ENCODE data around the gene POLD1. TPM values are rescaled to one million over a fixed set of nuclear protein-coding genes. Genes with fewer than 3 reads are reported as not detected.
"Not testable (repeated sequence)": the region's sequence is repeated elsewhere in the genome, so short reads cannot be mapped to it uniquely, and the experiment has no call there.

Gene POLD1
- polyA plus RNA-seq, 1 experiment: 5.1 TPM

GRCh38 chr19:50387176-50387867, 3.2 kb downstream of the POLD1 start:
- ChIA-PET POLR2A (interaction anchor here (0.6 kb wide), 1 partner anchor 337 kb away, joined by 3 read pairs; no protein-coding TSS in a partner anchor), CTCF (interaction anchor here (1.2 to 1.7 kb wide), 2 partner anchors 18 to 30 kb away, joined by 4 read pairs; no protein-coding TSS in a partner anchor)
- Histone ChIP-seq H3K27me3 (ENCODE audit: control insufficient read depth, insufficient read depth, low read length) (no peaks in the 10 kb centered on the region), H3K27ac (ENCODE audit: low read depth, low read length) (peak overlapping the region; percentile 31), H3K9me3 (ENCODE audit: control insufficient read depth, insufficient read depth, low read length) (no peaks in the 10 kb centered on the region; the same call in 1 of the 2 replicates), H3K4me3 (ENCODE audit: low read depth, low read length) (no peak overlapping the region)
- DNase-seq (ENCODE audit: low read depth, low spot score): no peak
- no peak for TF ChIP-seq CTCF (IDR thresholded peaks at IDR 0.05; ENCODE audit: low read depth, low read length)

- Histone ChIP-seq H3K4me3 (ENCODE audit: low read depth, low read length) (no peak overlapping the region), H3K27ac (ENCODE audit: low read depth, low read length) (no peak overlapping the region), H3K9me3 (ENCODE audit: control insufficient read depth, insufficient read depth, low read length) (no peaks in the 10 kb centered on the region; the same call in 1 of the 2 replicates), H3K27me3 (ENCODE audit: control insufficient read depth, insufficient read depth, low read length) (no peaks in the 10 kb centered on the region)
- CTCF ChIA-PET: interaction anchor here (1.2 to 1.7 kb wide), 2 partner anchors 19 to 31 kb away, joined by 4 read pairs; no protein-coding TSS in a partner anchor
- no peak for TF ChIP-seq CTCF (IDR thresholded peaks at IDR 0.05; ENCODE audit: low read depth, low read length)
- DNase-seq (ENCODE audit: low read depth, low spot score): no peak
- POLR2A ChIA-PET: no interaction called here
These were observed 3.7 kb downstream of the POLD1 start for GRCh38 chr19:50387868-50388245.

GRCh38 chr19:50390295-50390694, 6.1 kb downstream of the POLD1 start:
- DNase-seq (ENCODE audit: low read depth, low spot score); CTCF ChIA-PET; H3K4me3 ChIP-seq (ENCODE audit: low read depth, low read length); H3K27ac ChIP-seq (ENCODE audit: low read depth, low read length); H3K9me3 ChIP-seq (ENCODE audit: control insufficient read depth, insufficient read depth, low read length); H3K27me3 ChIP-seq (ENCODE audit: control insufficient read depth, insufficient read depth, low read length): not testable (repeated sequence)
- POLR2A ChIA-PET: interaction anchor here (0.6 kb wide), 1 partner anchor 1204 kb away, joined by 4 read pairs; no protein-coding TSS in a partner anchor

GRCh38 chr19:50390952-50391351, 6.8 kb downstream of the POLD1 start:
- DNase-seq (ENCODE audit: low read depth, low spot score); H3K9me3 ChIP-seq (ENCODE audit: control insufficient read depth, insufficient read depth, low read length); CTCF ChIA-PET; H3K4me3 ChIP-seq (ENCODE audit: low read depth, low read length); POLR2A ChIA-PET; H3K27me3 ChIP-seq (ENCODE audit: control insufficient read depth, insufficient read depth, low read length); H3K27ac ChIP-seq (ENCODE audit: low read depth, low read length): not testable (repeated sequence)

GRCh38 chr19:50392759-50393158, 8.6 kb downstream of the POLD1 start:
- ChIA-PET POLR2A (no interaction called here), CTCF (no interaction called here)
- Histone ChIP-seq H3K27me3 (ENCODE audit: control insufficient read depth, insufficient read depth, low read length) (no peaks in the 10 kb centered on the region), H3K4me3 (ENCODE audit: low read depth, low read length) (no peak overlapping the region), H3K9me3 (ENCODE audit: control insufficient read depth, insufficient read depth, low read length) (no peaks in the 10 kb centered on the region), H3K27ac (ENCODE audit: low read depth, low read length) (no peak overlapping the region)
- TF ChIP-seq CTCF (IDR thresholded peaks at IDR 0.05; ENCODE audit: low read depth, low read length): no peak
- DNase-seq (ENCODE audit: low read depth, low spot score): no peak

- TF ChIP-seq CTCF (IDR thresholded peaks at IDR 0.05; ENCODE audit: low read depth, low read length): no peak
- no peaks in the 10 kb centered on the region for H3K27me3 ChIP-seq (ENCODE audit: control insufficient read depth, insufficient read depth, low read length)
- no peak for DNase-seq (ENCODE audit: low read depth, low spot score)
- H3K4me3 ChIP-seq (ENCODE audit: low read depth, low read length): no peak overlapping the region
- ChIA-PET POLR2A (no interaction called here), CTCF (no interaction called here)
- no peaks in the 10 kb centered on the region for H3K9me3 ChIP-seq (ENCODE audit: control insufficient read depth, insufficient read depth, low read length)
- H3K27ac ChIP-seq (ENCODE audit: low read depth, low read length): no peak overlapping the region
These were observed 9.4 kb downstream of the POLD1 start for GRCh38 chr19:50393589-50393988.

All from AG04450 (cell line).